WTC11 (cell line): ENCODE measurements around the gene CPSF7.

ENCODE experiments used
- CTCF ChIP-seq: fragments of 200-600 bp; IDR thresholded peaks from 2 replicates; pipeline ENCODE4 v1.8.0; 2022; ENCODE audit warnings: antibody characterized with exemption
- ELF4 ChIP-seq: sonication (generic); formaldehyde crosslinking; IDR thresholded peaks from 2 replicates; pipeline ENCODE4 v1.8.1; 2022; ENCODE audit warnings: low read depth, mild to moderate bottlenecking, moderate library complexity, missing genetic modification reagents
- SMAD3 ChIP-seq: sonication (generic); formaldehyde crosslinking; IDR thresholded peaks from 2 replicates; pipeline ENCODE4 v1.8.0; 2022; ENCODE audit warnings: missing genetic modification reagents, mild to moderate bottlenecking, borderline replicate concordance
- TF ChIP-seq, protein P1 (sequence below): sonication (generic); formaldehyde crosslinking; IDR thresholded peaks from 2 replicates; pipeline ENCODE4 v1.8.0; 2022; ENCODE audit warnings: mild to moderate bottlenecking, missing genetic modification reagents

DNA sequence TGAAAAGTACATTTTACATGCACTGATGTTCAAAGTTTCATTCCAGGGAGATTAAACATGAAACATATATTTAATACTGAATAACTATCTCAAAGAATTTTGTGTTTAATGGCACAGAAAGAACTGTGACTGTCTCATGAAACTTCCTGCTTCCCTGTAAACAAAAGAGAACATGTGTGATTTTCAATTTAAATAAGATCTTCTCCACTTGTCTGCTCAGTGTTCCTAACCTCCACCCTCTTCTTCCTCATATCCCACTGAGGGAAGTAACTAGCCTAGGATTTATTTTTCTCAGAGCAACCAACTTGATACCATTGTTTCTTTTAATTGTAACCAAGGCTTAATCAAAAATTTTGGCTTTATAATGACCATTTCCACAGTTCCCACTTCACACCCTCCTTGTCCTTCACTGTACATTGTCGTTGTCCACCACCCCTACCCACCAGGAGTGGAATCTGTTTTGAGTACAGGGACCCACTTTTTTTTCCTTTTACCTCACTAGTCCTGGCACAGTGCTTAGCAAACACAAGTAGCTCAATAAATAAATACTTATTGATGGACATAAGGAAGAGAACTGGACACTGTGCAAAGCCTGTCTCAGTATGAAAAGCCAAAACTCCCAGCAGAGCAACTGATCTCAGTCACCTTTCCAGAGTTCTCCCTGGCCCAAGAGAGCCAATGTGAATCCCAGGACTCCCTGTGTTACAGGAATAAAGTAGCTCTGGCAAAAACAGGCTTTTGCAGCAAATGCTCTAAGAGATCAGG, 4.2 kb downstream of the CPSF7 start:
- TF ChIP-seq SMAD3 (CRISPR knock-in tag) (no peak), ELF4 (CRISPR knock-in tag) (no peak), CTCF (no peak)
- TF ChIP-seq, protein P1, sequence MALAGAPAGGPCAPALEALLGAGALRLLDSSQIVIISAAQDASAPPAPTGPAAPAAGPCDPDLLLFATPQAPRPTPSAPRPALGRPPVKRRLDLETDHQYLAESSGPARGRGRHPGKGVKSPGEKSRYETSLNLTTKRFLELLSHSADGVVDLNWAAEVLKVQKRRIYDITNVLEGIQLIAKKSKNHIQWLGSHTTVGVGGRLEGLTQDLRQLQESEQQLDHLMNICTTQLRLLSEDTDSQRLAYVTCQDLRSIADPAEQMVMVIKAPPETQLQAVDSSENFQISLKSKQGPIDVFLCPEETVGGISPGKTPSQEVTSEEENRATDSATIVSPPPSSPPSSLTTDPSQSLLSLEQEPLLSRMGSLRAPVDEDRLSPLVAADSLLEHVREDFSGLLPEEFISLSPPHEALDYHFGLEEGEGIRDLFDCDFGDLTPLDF (CRISPR knock-in tag): no peak
